Measurements from ENCODE around the gene HEATR9.

Gene HEATR9

GRCh38 chr17:35893751-35894150 is 25.1 kb upstream of the HEATR9 start:
- DNase-seq, result no peak

GRCh38 chr17:35892091-35893035 is 23.7 kb upstream of the HEATR9 start:
- DNase-seq, result peak; percentile 49 to 63

GRCh38 chr17:35891269-35891668 is 22.6 kb upstream of the HEATR9 start:
- DNase-seq, result no peak

- no peak for DNase-seq
These were observed 22.1 kb upstream of the HEATR9 start for GRCh38 chr17:35890774-35891155.

GRCh38 chr17:35889818-35890773 is 21.4 kb upstream of the HEATR9 start:
- DNase-seq, result no peak

GRCh38 chr17:35889241-35889640 is 20.6 kb upstream of the HEATR9 start:
- no peak for DNase-seq

GRCh38 chr17:35879773-35880654 is 11.3 kb upstream of the HEATR9 start, which contains the start of gene CCL5:
Gene CCL5, minus strand, starts transcription at chr17:35880360.
- DNase-seq, result peak in 1 of 2 donors; percentile 35

GRCh38 chr17:35878361-35878760 is 9.7 kb upstream of the HEATR9 start:
- DNase-seq, result no peak

- DNase-seq, result no peak
These were observed 8.8 kb upstream of the HEATR9 start for GRCh38 chr17:35877345-35878029.

- DNase-seq, result no peak
These were observed 7.8 kb upstream of the HEATR9 start for GRCh38 chr17:35876534-35876933.

- DNase-seq, result no peak
These were observed 7.1 kb upstream of the HEATR9 start for GRCh38 chr17:35875800-35876139.

GRCh38 chr17:35875072-35875799 is 6.5 kb upstream of the HEATR9 start:
- DNase-seq, result no peak

- DNase-seq, result no peak
These were observed 3.7 kb upstream of the HEATR9 start for GRCh38 chr17:35872196-35872980.

- peak in 1 of 2 donors; percentile 7 for DNase-seq
These were observed 2.5 kb upstream of the HEATR9 start for GRCh38 chr17:35870906-35871819.

- no peak for DNase-seq
These were observed 1.1 kb downstream of the HEATR9 start for GRCh38 chr17:35867574-35867973.

- DNase-seq, result no peak
These were observed 2.2 kb downstream of the HEATR9 start for GRCh38 chr17:35866341-35866950.

- no peak for DNase-seq
These were observed 3.0 kb downstream of the HEATR9 start for GRCh38 chr17:35865412-35866340.

GRCh38 chr17:35864853-35865252 is 3.8 kb downstream of the HEATR9 start:
- no peak for DNase-seq

Data from activated CD4-positive, alpha-beta T cell treated with anti-CD3 and anti-CD28 coated beads for 4 hours (primary cell).